HG03521 (cell line): ENCODE data around the gene ANGPTL4.
"Not testable (repeated sequence)": the region's sequence is repeated elsewhere in the genome, so short reads cannot be mapped to it uniquely, and the experiment has no call there.

Experiments
- ATAC-seq: cut with Tn5 transposase; IDR thresholded peaks from one replicate; pipeline ENCODE4 v1.9.1; 2021; ENCODE audit warnings: mild to moderate bottlenecking, moderate library complexity; ENCODE audit not compliant: unreplicated experiment

ANGPTL4 gene

GRCh38 chr19:8361921-8362793 is 1.8 kb upstream of the ANGPTL4 start:
- no peak for ATAC-seq

DNA sequence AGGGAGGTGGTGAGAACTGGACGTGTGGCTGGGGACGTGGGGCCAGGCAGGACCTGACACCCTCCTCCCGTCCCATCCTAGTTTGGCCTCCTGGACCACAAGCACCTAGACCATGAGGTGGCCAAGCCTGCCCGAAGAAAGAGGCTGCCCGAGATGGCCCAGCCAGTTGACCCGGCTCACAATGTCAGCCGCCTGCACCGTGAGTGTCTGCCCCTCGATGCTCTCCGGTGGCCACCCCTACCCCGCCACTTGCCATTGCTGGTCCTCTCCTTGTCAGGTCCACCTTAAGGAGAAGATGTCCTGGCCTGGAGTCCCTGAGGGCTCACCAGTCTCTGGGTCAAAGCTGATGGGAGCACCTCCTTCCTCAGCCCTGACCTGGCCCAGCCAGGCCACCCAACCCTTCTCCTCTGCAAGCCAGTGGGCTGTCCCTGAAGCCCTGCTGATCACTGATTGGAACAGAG is 2.2 kb downstream of the ANGPTL4 start:
- no peak for ATAC-seq

GRCh38 chr19:8366961-8367326 is 3.0 kb downstream of the ANGPTL4 start:
- ATAC-seq, result no peak

GRCh38 chr19:8367327-8368001 is 3.5 kb downstream of the ANGPTL4 start:
- ATAC-seq, result no peak

- ATAC-seq, result no peak
These were observed 6.4 kb downstream of the ANGPTL4 start for GRCh38 chr19:8370176-8371010.

GRCh38 chr19:8371011-8371804 is 7.3 kb downstream of the ANGPTL4 start:
- no peak for ATAC-seq

GRCh38 chr19:8373867-8374813 is 10.2 kb downstream of the ANGPTL4 start:
- ATAC-seq, result no peak

- not testable (repeated sequence) for ATAC-seq
These were observed 11.8 kb downstream of the ANGPTL4 start for GRCh38 chr19:8375766-8376165.

GRCh38 chr19:8376373-8376974 is 12.5 kb downstream of the ANGPTL4 start:
- not testable (repeated sequence) for ATAC-seq

DNA sequence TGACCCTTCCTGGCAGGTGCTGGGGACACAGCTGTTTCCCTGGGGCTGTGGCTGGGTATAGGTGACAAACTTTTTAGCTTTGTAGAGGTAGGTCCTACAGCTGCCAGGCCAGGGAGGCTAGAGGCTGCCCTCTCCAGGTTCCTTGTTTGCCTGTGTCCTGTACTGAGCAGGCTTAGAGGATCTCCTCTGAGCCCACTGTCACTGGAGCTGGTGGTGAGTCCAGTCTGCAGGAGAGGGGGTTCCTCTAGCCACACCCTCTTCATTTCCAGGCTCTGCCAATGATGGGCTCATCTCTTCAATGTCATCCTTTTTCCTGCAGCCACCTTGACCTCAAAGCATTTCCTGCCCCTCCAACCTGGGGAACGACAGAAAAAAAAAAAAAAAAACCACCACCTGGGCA is 13.6 kb downstream of the ANGPTL4 start:
- no peak for ATAC-seq

DNA sequence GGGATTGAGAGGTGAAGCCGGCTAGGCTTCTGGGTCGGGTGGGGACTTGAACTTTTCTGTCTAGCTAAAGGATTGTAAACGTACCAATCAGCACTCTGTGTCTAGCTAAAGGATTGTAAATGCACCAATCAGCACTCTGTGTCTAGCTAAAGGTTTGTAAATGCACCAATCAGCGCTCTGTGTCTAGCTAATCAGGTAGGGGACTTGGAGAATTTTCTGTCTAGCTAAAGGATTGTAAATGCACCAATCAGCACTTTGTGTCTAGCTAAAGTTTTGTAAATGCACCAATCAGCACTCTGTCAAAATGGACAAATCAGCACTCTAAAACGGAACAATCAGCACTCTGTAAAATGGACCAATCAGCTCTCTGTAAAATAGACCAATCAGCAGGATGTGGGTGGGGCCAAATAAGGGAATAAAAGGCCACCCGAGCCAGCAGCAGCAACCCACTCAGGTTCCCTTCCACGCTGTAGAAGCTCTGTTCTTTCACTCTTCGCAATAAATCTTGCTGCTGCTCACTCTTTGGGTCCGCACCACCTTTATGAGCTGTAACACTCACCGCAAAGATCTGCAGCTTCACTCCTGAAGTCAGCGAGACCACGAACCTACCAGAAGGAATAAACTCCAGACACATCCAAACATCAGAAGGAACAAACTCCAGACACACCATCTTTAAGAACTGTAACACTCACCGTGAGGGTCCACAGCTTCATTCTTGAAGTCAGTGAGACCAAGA is 15.4 kb downstream of the ANGPTL4 start:
- ATAC-seq, result not testable (repeated sequence)

DNA sequence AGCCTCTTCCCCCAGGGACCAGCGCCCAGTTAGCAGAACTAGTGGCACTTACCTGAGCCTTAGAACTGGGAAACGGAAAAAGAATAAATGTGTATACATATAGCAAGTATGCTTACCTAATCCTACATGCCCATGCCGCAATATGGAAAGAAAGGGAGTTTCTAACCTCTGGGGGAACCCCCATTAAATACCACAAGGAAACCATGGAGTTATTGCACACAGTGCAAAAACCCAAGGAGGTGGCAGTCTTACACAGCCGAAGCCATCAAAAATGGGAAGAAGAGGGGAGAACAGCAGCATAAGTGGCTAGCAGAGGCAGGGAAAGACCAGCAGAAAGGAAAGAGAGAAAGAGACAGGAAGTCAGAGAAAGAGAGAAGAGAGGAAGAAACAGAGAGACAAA is 20.6 kb downstream of the ANGPTL4 start:
- not testable (repeated sequence) for ATAC-seq

DNA sequence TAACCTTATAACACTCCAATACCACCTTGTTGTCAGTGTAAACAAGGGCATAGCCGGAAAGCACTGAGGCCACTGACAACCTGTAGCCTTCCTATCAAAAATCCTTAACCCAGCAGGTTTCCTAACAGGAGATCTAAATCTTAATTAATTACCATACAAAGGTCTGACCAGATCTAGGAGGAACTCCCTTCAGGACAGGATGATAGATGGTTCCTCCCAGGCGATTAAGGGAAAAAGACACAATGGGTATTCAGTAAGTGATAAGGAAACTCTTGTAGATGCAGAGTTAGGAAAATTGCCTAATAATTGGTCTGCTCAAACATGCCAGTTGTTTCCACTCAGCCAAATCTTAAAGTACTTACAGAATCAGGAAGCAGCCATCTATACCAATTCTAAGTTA is 21.1 kb downstream of the ANGPTL4 start:
- not testable (repeated sequence) for ATAC-seq

DNA sequence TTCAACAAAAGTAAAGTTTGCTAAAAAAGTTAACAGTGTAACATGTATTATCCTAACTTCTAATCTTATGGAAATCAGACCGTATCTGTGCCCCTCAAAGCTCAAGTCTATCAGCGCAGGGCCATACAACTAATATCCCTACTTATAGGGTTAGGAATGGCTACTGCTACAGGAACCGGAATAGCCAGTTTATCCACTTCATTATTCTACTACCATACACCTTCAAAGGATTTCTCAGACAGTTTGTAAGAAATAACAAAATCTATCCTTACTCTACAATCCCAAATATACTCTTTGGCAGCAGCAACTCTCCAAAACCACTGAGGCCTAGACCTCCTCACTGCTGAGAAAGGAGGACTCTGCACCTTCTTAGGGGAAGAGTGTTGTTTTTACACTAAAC is 21.6 kb downstream of the ANGPTL4 start:
- ATAC-seq, result not testable (repeated sequence)

DNA sequence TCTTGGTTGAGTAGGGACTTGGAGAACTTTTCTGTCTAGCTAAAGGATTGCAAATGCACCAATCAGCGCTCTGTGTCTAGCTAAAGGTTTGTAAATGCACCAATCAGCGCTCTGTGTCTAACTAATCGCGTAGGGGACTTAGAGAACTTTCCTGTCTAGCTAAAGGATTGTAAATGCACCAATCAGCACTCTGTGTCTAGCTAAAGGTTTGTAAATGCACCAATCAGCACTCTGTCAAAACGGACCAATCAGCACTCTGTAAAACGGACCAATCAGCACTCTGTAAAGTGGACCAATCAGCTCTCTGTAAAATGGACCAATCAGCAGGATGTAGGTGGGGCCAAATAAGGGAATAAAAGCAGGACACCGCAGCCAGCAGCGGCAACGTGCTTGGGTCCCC is 22.5 kb downstream of the ANGPTL4 start:
- not testable (repeated sequence) for ATAC-seq

- no peak for ATAC-seq
These were observed 23.0 kb downstream of the ANGPTL4 start for GRCh38 chr19:8386990-8387389.

DNA sequence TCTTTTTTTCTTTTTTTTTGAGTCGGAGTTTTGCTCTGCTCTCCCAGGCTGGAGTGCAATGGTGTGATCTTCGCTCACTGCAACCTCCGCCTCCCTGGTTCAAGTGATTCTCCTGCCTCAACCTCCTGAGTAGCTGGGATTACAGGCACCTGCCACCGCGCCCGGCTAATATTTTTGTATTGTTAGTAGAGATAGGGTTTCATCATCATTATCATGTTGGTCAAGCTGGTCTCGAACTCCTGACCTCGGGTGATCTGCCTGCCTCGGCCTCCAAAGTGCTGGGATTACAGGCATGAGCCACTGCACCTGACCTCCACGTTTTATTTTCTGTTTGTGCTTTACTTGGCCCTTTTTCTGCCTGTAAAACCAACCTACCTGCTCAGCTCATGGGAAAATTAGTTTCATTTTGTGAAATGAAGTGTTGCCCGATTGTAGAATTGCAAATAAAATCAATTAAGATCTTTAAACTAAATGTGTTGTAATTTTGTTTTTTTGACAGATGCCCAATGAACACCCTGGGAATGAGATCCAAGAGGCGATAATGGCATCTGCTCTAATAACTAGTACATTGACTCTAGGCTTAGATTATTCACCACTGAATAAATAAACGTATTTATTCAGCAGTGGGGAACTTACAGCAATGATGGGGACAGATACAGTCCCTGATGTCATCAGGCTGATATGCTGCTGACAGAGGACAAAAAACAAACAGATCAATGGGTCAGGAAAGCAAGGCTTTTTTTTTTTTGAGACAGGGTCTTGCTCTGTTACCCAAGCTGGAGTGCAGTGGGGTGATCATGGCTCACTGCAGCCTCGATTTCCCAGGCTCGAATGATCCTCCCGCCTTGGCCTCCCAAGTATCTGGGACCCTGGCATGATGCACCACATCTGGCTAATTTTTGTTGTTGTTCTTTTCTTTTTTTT is 24.0 kb downstream of the ANGPTL4 start:
- no peak for ATAC-seq
